Adrenal gland (tissue), 5 donors: ENCODE data around the gene MARCHF2.

Experiments used
- POLR2A ChIP-seq, 2 donors: fragments of 450-650 bp; IDR thresholded peaks; one replicate each; pipeline ENCODE4 v1.6.1; 2017; ENCODE audit warnings: antibody characterized with exemption in 2 of 2, mild to moderate bottlenecking in 2 of 2, moderate library complexity in 1 of 2
- TF ChIP-seq, protein P1 (sequence below), 6 experiments: fragments of 450-650 bp in 4 of 6; fragments of 200-600 bp in 2 of 6; sonication (generic) in 1 of 6; IDR thresholded peaks; 1 replicate in 5 of 6; 2 replicates in 1 of 6; pipeline versions ENCODE4 v1.5.1 to v1.8.0; 2016 to 2021; ENCODE audit warnings: antibody characterized with exemption in 6 of 6, mild to moderate bottlenecking in 2 of 6, moderate library complexity in 1 of 6
- donor health status: DM: no; HTN: no; CAD: no.

DNA sequence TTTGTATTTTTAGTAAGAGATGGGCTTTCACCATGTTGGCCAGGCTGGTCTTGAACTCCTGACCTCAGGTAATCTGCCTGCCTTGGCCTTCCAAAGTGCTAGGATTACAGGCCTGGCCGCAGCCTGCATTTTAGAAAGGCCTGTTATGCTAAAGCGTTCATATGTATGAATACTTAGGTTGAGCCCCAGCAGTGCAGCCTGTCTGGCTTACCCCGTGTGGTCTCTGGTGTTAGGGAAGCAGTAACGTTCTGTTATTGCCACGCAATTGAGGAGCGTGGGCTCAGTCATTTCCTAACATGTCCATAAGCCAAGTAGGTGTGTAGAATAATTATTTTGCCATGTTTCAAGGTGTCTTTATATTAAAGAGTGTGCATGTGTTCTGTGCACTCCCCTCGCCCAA is 46.0 kb downstream of the MARCHF2 start:
- TF ChIP-seq POLR2A (IDR thresholded peaks at IDR 0.05), result no peak
- TF ChIP-seq, protein P1, sequence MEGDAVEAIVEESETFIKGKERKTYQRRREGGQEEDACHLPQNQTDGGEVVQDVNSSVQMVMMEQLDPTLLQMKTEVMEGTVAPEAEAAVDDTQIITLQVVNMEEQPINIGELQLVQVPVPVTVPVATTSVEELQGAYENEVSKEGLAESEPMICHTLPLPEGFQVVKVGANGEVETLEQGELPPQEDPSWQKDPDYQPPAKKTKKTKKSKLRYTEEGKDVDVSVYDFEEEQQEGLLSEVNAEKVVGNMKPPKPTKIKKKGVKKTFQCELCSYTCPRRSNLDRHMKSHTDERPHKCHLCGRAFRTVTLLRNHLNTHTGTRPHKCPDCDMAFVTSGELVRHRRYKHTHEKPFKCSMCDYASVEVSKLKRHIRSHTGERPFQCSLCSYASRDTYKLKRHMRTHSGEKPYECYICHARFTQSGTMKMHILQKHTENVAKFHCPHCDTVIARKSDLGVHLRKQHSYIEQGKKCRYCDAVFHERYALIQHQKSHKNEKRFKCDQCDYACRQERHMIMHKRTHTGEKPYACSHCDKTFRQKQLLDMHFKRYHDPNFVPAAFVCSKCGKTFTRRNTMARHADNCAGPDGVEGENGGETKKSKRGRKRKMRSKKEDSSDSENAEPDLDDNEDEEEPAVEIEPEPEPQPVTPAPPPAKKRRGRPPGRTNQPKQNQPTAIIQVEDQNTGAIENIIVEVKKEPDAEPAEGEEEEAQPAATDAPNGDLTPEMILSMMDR (IDR thresholded peaks at IDR 0.05), result no peak
